ENCODE measurements around the gene RUNX3.

DNA sequence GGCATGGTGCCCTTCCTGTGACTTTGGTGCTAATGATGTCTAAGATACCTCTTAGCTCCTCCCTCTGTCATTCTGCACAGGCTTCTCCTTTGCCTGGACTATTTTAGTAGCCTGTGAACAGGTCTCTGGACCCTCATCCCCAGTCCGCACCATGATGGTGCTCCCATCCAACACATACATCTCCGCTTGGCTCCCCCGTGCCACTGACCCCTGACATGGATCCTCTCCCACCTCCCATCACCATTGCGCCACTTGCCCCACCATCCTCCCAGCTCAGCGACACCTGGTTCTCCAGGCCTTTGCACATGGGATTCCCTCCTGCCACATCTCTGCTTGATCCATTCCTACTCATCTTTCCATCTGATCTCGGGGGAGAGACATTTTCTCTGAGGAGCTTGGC, 33.9 kb downstream of the RUNX3 start:
- TF ChIP-seq POLR2A (IDR thresholded peaks at IDR 0.05; ENCODE audit: control extremely low read depth in 1 of 2, low read depth in 2 of 2, low read length in 2 of 2): no peak
- TF ChIP-seq CHD2 (IDR thresholded peaks at IDR 0.05; ENCODE audit: low read length): no peak
- no peak for TF ChIP-seq BACH1 (IDR thresholded peaks at IDR 0.05; ENCODE audit: low read length)
- TF ChIP-seq MAFK (IDR thresholded peaks at IDR 0.05; ENCODE audit: low read depth, low read length): no peak
- no peak for TF ChIP-seq RFX5 (IDR thresholded peaks at IDR 0.05; ENCODE audit: borderline replicate concordance, low read depth, low read length)
- TF ChIP-seq EP300 (IDR thresholded peaks at IDR 0.05; ENCODE audit: borderline replicate concordance in 1 of 2, low read depth in 2 of 2, low read length in 2 of 2): no peak
- TF ChIP-seq, protein P1, sequence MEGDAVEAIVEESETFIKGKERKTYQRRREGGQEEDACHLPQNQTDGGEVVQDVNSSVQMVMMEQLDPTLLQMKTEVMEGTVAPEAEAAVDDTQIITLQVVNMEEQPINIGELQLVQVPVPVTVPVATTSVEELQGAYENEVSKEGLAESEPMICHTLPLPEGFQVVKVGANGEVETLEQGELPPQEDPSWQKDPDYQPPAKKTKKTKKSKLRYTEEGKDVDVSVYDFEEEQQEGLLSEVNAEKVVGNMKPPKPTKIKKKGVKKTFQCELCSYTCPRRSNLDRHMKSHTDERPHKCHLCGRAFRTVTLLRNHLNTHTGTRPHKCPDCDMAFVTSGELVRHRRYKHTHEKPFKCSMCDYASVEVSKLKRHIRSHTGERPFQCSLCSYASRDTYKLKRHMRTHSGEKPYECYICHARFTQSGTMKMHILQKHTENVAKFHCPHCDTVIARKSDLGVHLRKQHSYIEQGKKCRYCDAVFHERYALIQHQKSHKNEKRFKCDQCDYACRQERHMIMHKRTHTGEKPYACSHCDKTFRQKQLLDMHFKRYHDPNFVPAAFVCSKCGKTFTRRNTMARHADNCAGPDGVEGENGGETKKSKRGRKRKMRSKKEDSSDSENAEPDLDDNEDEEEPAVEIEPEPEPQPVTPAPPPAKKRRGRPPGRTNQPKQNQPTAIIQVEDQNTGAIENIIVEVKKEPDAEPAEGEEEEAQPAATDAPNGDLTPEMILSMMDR (IDR thresholded peaks at IDR 0.05; ENCODE audit: control extremely low read depth in 1 of 3, insufficient read depth in 1 of 3, low read depth in 1 of 3, low read length in 3 of 3): no peak
- no peak for TF ChIP-seq YY1 (IDR thresholded peaks at IDR 0.05; ENCODE audit: low read depth, low read length)
- TF ChIP-seq RXRA (IDR thresholded peaks at IDR 0.05; ENCODE audit: insufficient read depth, low read depth, low read length): no peak
- no peak for TF ChIP-seq POLR2AphosphoS5 (IDR thresholded peaks at IDR 0.05; ENCODE audit: low read depth, low read length)
- TF ChIP-seq ATF2 (IDR thresholded peaks at IDR 0.05; ENCODE audit: low read length): no peak
- TF ChIP-seq GABPA (IDR thresholded peaks at IDR 0.05; ENCODE audit: borderline replicate concordance, insufficient read depth, low read length): no peak

Data from H1 (cell line).